HepG2 (cell line): ENCODE data around the gene KRTAP10-5. TPM values are rescaled to one million over a fixed set of nuclear protein-coding genes. Genes with fewer than 3 reads are reported as not detected.
A peak's percentile ranks its signal among the peaks of the same experiment; 100 is the strongest.

ENCODE experiments used
- ADNP ChIP-seq: sonication (generic); formaldehyde crosslinking; IDR thresholded peaks from 2 replicates; pipeline ENCODE4 v1.4.0; 2020; ENCODE audit warnings: missing genetic modification reagents
- ARNT2 ChIP-seq: sonication (generic); formaldehyde crosslinking; IDR thresholded peaks from 2 replicates; pipeline ENCODE4 v1.8.0; 2022; ENCODE audit warnings: mild to moderate bottlenecking, low read depth, missing genetic modification reagents, moderate library complexity
- ATF7 ChIP-seq, 2 experiments: fragments of 450-650 bp in 1 of 2; sonication (generic) in 1 of 2; formaldehyde crosslinking in 1 of 2; IDR thresholded peaks; 2 replicates each; pipeline versions ENCODE4 v1.4.0 to v1.6.1; 2016 to 2020; ENCODE audit warnings: antibody characterized with exemption in 1 of 2, mild to moderate bottlenecking in 1 of 2, missing genetic modification reagents in 1 of 2
- DMAP1 ChIP-seq: IDR thresholded peaks from 2 replicates; pipeline ENCODE4 v1.6.1; 2016
- DR1 ChIP-seq: sonication (generic); formaldehyde crosslinking; IDR thresholded peaks from 2 replicates; pipeline ENCODE4 v1.8.0; 2021; ENCODE audit warnings: mild to moderate bottlenecking, missing genetic modification reagents, inconsistent platforms
- FOXO4 ChIP-seq: sonication (generic); formaldehyde crosslinking; conservative IDR thresholded peaks from 2 replicates; pipeline ENCODE4 v1.8.1; 2023; ENCODE audit warnings: missing genetic modification reagents
- HOXA7 ChIP-seq: sonication (generic); formaldehyde crosslinking; IDR thresholded peaks from 2 replicates; pipeline ENCODE4 v1.8.1; 2022; ENCODE audit warnings: mild to moderate bottlenecking, missing genetic modification reagents, moderate library complexity
- KAT7 ChIP-seq: IDR thresholded peaks from 2 replicates; pipeline ENCODE4 v1.6.1; 2018; ENCODE audit warnings: borderline replicate concordance, missing compliant biosample characterization
- MAZ ChIP-seq, 2 experiments: sonication (generic) in 1 of 2; formaldehyde crosslinking in 1 of 2; IDR thresholded peaks; 2 replicates each; pipeline versions ENCODE4 v1.5.0 to v1.6.1; 2012 to 2020; ENCODE audit warnings: low read depth in 2 of 2, mild to moderate bottlenecking in 2 of 2, borderline replicate concordance in 1 of 2, improper control_type of control experiment in 1 of 2, low read length in 1 of 2, missing genetic modification reagents in 1 of 2, moderate library complexity in 1 of 2
- MIER3 ChIP-seq: IDR thresholded peaks from 2 replicates; pipeline ENCODE4 v1.6.1; 2016; ENCODE audit warnings: missing compliant biosample characterization, borderline replicate concordance
- NBN ChIP-seq: fragments of 450-650 bp; conservative IDR thresholded peaks from 2 replicates; pipeline ENCODE4 v1.6.1; 2017
- RNF219 ChIP-seq: sonication (generic); formaldehyde crosslinking; IDR thresholded peaks from 2 replicates; pipeline ENCODE4 v1.5.0; 2020; ENCODE audit warnings: mild to moderate bottlenecking, missing genetic modification reagents
- SP140L ChIP-seq: sonication (generic); formaldehyde crosslinking; IDR thresholded peaks from 2 replicates; pipeline ENCODE4 v1.4.0; 2020; ENCODE audit warnings: missing genetic modification reagents, borderline replicate concordance
- ZBTB25 ChIP-seq: IDR thresholded peaks from 2 replicates; pipeline ENCODE4 v1.6.1; 2018; ENCODE audit warnings: missing genetic modification reagents
- ZBTB43 ChIP-seq: sonication (generic); formaldehyde crosslinking; conservative IDR thresholded peaks from 2 replicates; pipeline ENCODE4 v1.4.0; 2020; ENCODE audit warnings: missing genetic modification reagents
- ZBTB8A ChIP-seq: sonication (generic); formaldehyde crosslinking; IDR thresholded peaks from 2 replicates; pipeline ENCODE4 v1.4.0; 2020; ENCODE audit warnings: mild to moderate bottlenecking, low read depth, missing genetic modification reagents, borderline replicate concordance
- ZFP91 ChIP-seq: sonication (generic); formaldehyde crosslinking; IDR thresholded peaks from 2 replicates; pipeline ENCODE4 v1.9.0; 2022; ENCODE audit warnings: missing genetic modification reagents, mild to moderate bottlenecking, borderline replicate concordance
- ZNF235 ChIP-seq: sonication (generic); formaldehyde crosslinking; IDR thresholded peaks from 2 replicates; pipeline ENCODE4 v1.8.1; 2023; ENCODE audit warnings: mild to moderate bottlenecking, missing genetic modification reagents, borderline replicate concordance
- ZNF354B ChIP-seq: sonication (generic); formaldehyde crosslinking; IDR thresholded peaks from 2 replicates; pipeline ENCODE4 v1.8.0; 2022; ENCODE audit warnings: mild to moderate bottlenecking, missing genetic modification reagents
- ZNF629 ChIP-seq: sonication (generic); formaldehyde crosslinking; conservative IDR thresholded peaks from 2 replicates; pipeline ENCODE4 v1.5.0; 2020; ENCODE audit warnings: missing genetic modification reagents
- ZNF703 ChIP-seq: sonication (generic); formaldehyde crosslinking; IDR thresholded peaks from 2 replicates; pipeline ENCODE4 v1.5.1; 2020; ENCODE audit warnings: missing genetic modification reagents, mild to moderate bottlenecking, moderate library complexity, borderline replicate concordance
- polyA plus RNA-seq, 8 experiments: library from polyadenylated mRNA; depleted of rRNA in 3 of 8; stranded (reverse) in 7 of 8; unstranded in 1 of 8; fragments of >200 nt; fragmentation: Illumina TruSeq in 4 of 8; extraction: Trizol in 4 of 8; gene quantifications; 2 replicates each; pipeline versions ENCODE4 v1.2.1 to v1.2.3, GENCODE V29; 2011 to 2016; ENCODE audit warnings: low read depth in 4 of 8, missing spikeins in 1 of 8, mixed read lengths in 1 of 8; ENCODE audit not compliant: insufficient read depth in 1 of 8
- total RNA-seq, 5 experiments: library from RNA; depleted of rRNA; stranded (reverse); fragments of >200 nt; fragmentation: Illumina TruSeq; extraction: Trizol; gene quantifications; 2 replicates each; pipeline ENCODE4 v1.2.3, GENCODE V29; 2016; ENCODE audit warnings: low read depth in 1 of 5

Gene KRTAP10-5
- total and polyA plus RNA-seq, 2 of the 13 experiments (the other 11 are each of a cell fraction or from before 2014, with no cell fraction given): not detected

GRCh38 chr21:44574457-44575306, 5.7 kb downstream of the KRTAP10-5 start (continued):
- TF ChIP-seq RNF219: no peak
- no peak for TF ChIP-seq KAT7 (CRISPR knock-in tag)
- no peak for TF ChIP-seq ARNT2 (CRISPR knock-in tag)
- no peak for TF ChIP-seq ZBTB25 (CRISPR knock-in tag)
- TF ChIP-seq ATF7 (IDR thresholded peaks at IDR 0.05): no peak
- no peak for TF ChIP-seq ATF7 (CRISPR knock-in tag; IDR thresholded peaks at IDR 0.05)
- no peak for TF ChIP-seq FOXO4
- TF ChIP-seq ADNP (CRISPR knock-in tag): peak; percentile 85
- no peak for TF ChIP-seq SP140L (CRISPR knock-in tag)
- TF ChIP-seq ZNF703 (CRISPR knock-in tag): no peak
- no peak for TF ChIP-seq ZBTB8A
- peak; percentile 32; the same call in 1 of the 2 replicates for TF ChIP-seq HOXA7
- no peak; the same call in 1 of the 2 replicates for TF ChIP-seq ZNF629
- TF ChIP-seq MIER3 (CRISPR knock-in tag): no peak
- no peak for TF ChIP-seq MAZ (IDR thresholded peaks at IDR 0.05; ENCODE audit: borderline replicate concordance, low read depth, low read length)
- peak; percentile 73 for TF ChIP-seq MAZ (CRISPR knock-in tag; IDR thresholded peaks at IDR 0.05; ENCODE audit: low read depth)
- TF ChIP-seq DR1 (CRISPR knock-in tag): no peak
- no peak for TF ChIP-seq ZBTB43 (CRISPR knock-in tag)
- no peak for TF ChIP-seq NBN
- TF ChIP-seq ZFP91: peak; percentile 78; the same call in 1 of the 2 replicates
- no peak for TF ChIP-seq ZNF354B
- TF ChIP-seq ZNF235: no peak
- 0 out of 2 replicates have a peak, but pooled peaks have one; percentile 11 for TF ChIP-seq DMAP1 (CRISPR knock-in tag)
